ENCODE results near the gene CD300E. TPM values are rescaled to one million over a fixed set of nuclear protein-coding genes. Genes with fewer than 3 reads are reported as not detected.

CD300E gene
- total and polyA plus RNA-seq, 2 donors (not counting 1 experiment from before 2014, with no cell fraction given) = 0.10 to 0.92 TPM

- no peak for DNase-seq
- Mint-ChIP-seq H3K4me3 (no peak overlapping the region), H3K27ac (no peak overlapping the region), H3K4me1 (peaks cover 14% of the 10 kb centered on the region), H3K27me3 (peaks cover 24% of the 10 kb centered on the region), H3K9me3 (ENCODE audit: insufficient read depth) (no peaks in the 10 kb centered on the region)
- TF ChIP-seq EZH2 (IDR thresholded peaks at IDR 0.05; ENCODE audit: borderline replicate concordance, insufficient read depth, low read depth, low read length, poor library complexity, severe bottlenecking) (no peak), CTCF (IDR thresholded peaks at IDR 0.05) (no peak)
- H3K4me2 ChIP-seq (replicated peaks; ENCODE audit: low read depth, low read length, poor library complexity, severe bottlenecking) = peak overlapping the region; percentile 55
- ATAC-seq (ENCODE audit: low read depth) = no peak
- POLR2A ChIA-PET = interaction anchor here (0.7 kb wide), 1 partner anchor 30 kb away, joined by 7 read pairs; no protein-coding TSS in a partner anchor
- H3K9ac ChIP-seq (ENCODE audit: low read length) = no peak overlapping the region
- no peak overlapping the region for H2AFZ ChIP-seq (ENCODE audit: insufficient read depth, low read depth, low read length, poor library complexity, severe bottlenecking)
- H3K36me3 ChIP-seq (replicated peaks in 1 of 2; ENCODE audit: control extremely low read depth in 1 of 2, control insufficient read depth in 1 of 2, extremely low read depth in 1 of 2, insufficient read depth in 2 of 2, low read length in 1 of 2) = no peaks in the 10 kb centered on the region
- no peak overlapping the region for H3K4me3 ChIP-seq (ENCODE audit: control extremely low read depth in 1 of 5, extremely low read depth in 1 of 5, insufficient read depth in 1 of 5, low read depth in 2 of 5, low read length in 4 of 5)
- no peaks in the 10 kb centered on the region for H4K20me1 ChIP-seq (ENCODE audit: control insufficient read depth, insufficient read depth, low read length, poor library complexity, severe bottlenecking)
- no CpG with 5 or more reads among the region's 1 CpG for WGBS (ENCODE audit: insufficient coverage)
- CTCF ChIA-PET = interaction anchor here (0.7 to 1.3 kb wide), 2 partner anchors 66 to 199 kb away, joined by 3 read pairs; no protein-coding TSS in a partner anchor
- intact Hi-C loops (cut with micrococcal nuclease) = no loop called here
- no peak overlapping the region for H3K27ac ChIP-seq (ENCODE audit: low read length in 2 of 2)
- peaks cover 0 to 6% (median 2%) of the 10 kb centered on the region in 3 donors for H3K9me3 ChIP-seq (ENCODE audit: control extremely low read depth in 1 of 3, control insufficient read depth in 2 of 3, insufficient read depth in 1 of 3, low read length in 2 of 3)
- H3K4me1 ChIP-seq (ENCODE audit: control insufficient read depth in 2 of 2, insufficient read depth in 2 of 2, low read length in 2 of 2) = peaks cover 10 to 11% of the 10 kb centered on the region in 2 donors
- H3K27me3 ChIP-seq (replicated peaks in 1 of 4; ENCODE audit: control extremely low read depth in 1 of 4, control insufficient read depth in 3 of 4, insufficient read depth in 4 of 4, low read length in 3 of 4) = peaks cover 0 to 11% (median 0%) of the 10 kb centered on the region in 4 experiments
- no peaks in the 10 kb centered on the region for H3K79me2 ChIP-seq (ENCODE audit: control insufficient read depth, insufficient read depth, low read length)
Observed at GRCh38 chr17:74591503-74591902, 32.0 kb downstream of the CD300E start.

- CTCF ChIA-PET = no interaction called here
- no peak for TF ChIP-seq CTCF (IDR thresholded peaks at IDR 0.05)
- WGBS (ENCODE audit: insufficient coverage) = 100% methylated on average over 2 of the region's 5 CpGs
- H3K4me3 ChIP-seq (ENCODE audit: control extremely low read depth in 1 of 5, extremely low read depth in 1 of 5, insufficient read depth in 1 of 5, low read depth in 2 of 5, low read length in 4 of 5) = no peak overlapping the region
- no peak for DNase-seq
- no peaks in the 10 kb centered on the region for H3K9me3 Mint-ChIP-seq (ENCODE audit: insufficient read depth)
- peaks cover 0 to 11% (median 4%) of the 10 kb centered on the region in 3 donors for H3K9me3 ChIP-seq (ENCODE audit: control extremely low read depth in 1 of 3, control insufficient read depth in 2 of 3, insufficient read depth in 1 of 3, low read length in 2 of 3)
- no peaks in the 10 kb centered on the region for H3K79me2 ChIP-seq (ENCODE audit: control insufficient read depth, insufficient read depth, low read length)
- H2AFZ ChIP-seq (ENCODE audit: insufficient read depth, low read depth, low read length, poor library complexity, severe bottlenecking) = no peak overlapping the region
- no peak overlapping the region for H3K27ac Mint-ChIP-seq
- H4K20me1 ChIP-seq (ENCODE audit: control insufficient read depth, insufficient read depth, low read length, poor library complexity, severe bottlenecking) = no peaks in the 10 kb centered on the region
- no peak overlapping the region for H3K9ac ChIP-seq (ENCODE audit: low read length)
- no peak overlapping the region for H3K4me2 ChIP-seq (replicated peaks; ENCODE audit: low read depth, low read length, poor library complexity, severe bottlenecking)
- H3K27ac ChIP-seq (ENCODE audit: low read length in 2 of 2) = no peak overlapping the region
- no peaks in the 10 kb centered on the region for H3K4me1 ChIP-seq (ENCODE audit: control insufficient read depth in 2 of 2, insufficient read depth in 2 of 2, low read length in 2 of 2)
- intact Hi-C loops (cut with micrococcal nuclease) = no loop called here
- POLR2A ChIA-PET = no interaction called here
- H3K27me3 Mint-ChIP-seq = peaks cover 34% of the 10 kb centered on the region
- no peak overlapping the region for H3K4me3 Mint-ChIP-seq
- peaks cover 0 to 11% (median 0%) of the 10 kb centered on the region in 4 experiments for H3K27me3 ChIP-seq (replicated peaks in 1 of 4; ENCODE audit: control extremely low read depth in 1 of 4, control insufficient read depth in 3 of 4, insufficient read depth in 4 of 4, low read length in 3 of 4)
- no peaks in the 10 kb centered on the region for H3K36me3 ChIP-seq (replicated peaks in 1 of 2; ENCODE audit: control extremely low read depth in 1 of 2, control insufficient read depth in 1 of 2, extremely low read depth in 1 of 2, insufficient read depth in 2 of 2, low read length in 1 of 2)
- no peaks in the 10 kb centered on the region for H3K4me1 Mint-ChIP-seq
- no peak for ATAC-seq (ENCODE audit: low read depth)
Observed at GRCh38 chr17:74585711-74586110, 37.8 kb downstream of the CD300E start.

Measured in B cell (primary cell).